T-cell (primary cell): ENCODE results near the gene ANKRD28. TPM values are rescaled to one million over a fixed set of nuclear protein-coding genes. Genes with fewer than 3 reads are reported as not detected.

Experiments used
- ATAC-seq, 4 experiments: fragments of 200-7000 bp in 3 of 4; fragments of 150-1000 bp in 1 of 4; cut with Tn5 transposase; replicated peaks in 1 of 4; 1 replicate in 3 of 4; 2 replicates in 1 of 4; pipeline ENCODE4 v1.10.0; 2021; ENCODE audit warnings: moderate library complexity in 3 of 4, mild to moderate bottlenecking in 2 of 4, moderate number of reproducible peaks in 1 of 4
- CTCF ChIA-PET, 2 donors: fragments of 300-600 bp; sonication (Branson Sonifier 250); formaldehyde crosslinking; loops; one replicate each; lab custom pipeline; 2022; ENCODE audit warnings: antibody characterized with exemption in 2 of 2; lab: Charles Lee
- POLR2A ChIA-PET, 2 donors: fragments of 300-600 bp; sonication (Branson Sonifier 250); formaldehyde crosslinking; loops; one replicate each; lab custom pipeline; 2022; ENCODE audit warnings: antibody characterized with exemption in 2 of 2; lab: Charles Lee
- DNase-seq, 35 experiments: peaks; one replicate each; pipeline versions ENCODE4 v3.0.0 to v3.0.0-alpha.2; 2013 to 2023
- H3K27ac ChIP-seq: one replicate; pipeline ENCODE4 v1.5.1; 2013; ENCODE audit warnings: low read length
- H3K27me3 ChIP-seq, 2 experiments: replicated peaks in 1 of 2; 1 replicate in 1 of 2; 2 replicates in 1 of 2; pipeline versions ENCODE4 v1.6.1 to v1.7.0; 2013; ENCODE audit warnings: low read length in 1 of 2, mixed read lengths in 1 of 2; ENCODE audit not compliant: control insufficient read depth in 2 of 2, insufficient read depth in 2 of 2; ENCODE audit errors: extremely low read depth in 1 of 2
- H3K36me3 ChIP-seq, 2 donors: 1 replicate in 1 of 2; 2 replicates in 1 of 2; pipeline versions ENCODE4 v1.6.1 to v1.7.0; 2013; ENCODE audit warnings: low read length in 1 of 2; ENCODE audit not compliant: control insufficient read depth in 2 of 2, insufficient read depth in 1 of 2; ENCODE audit errors: extremely low read depth in 1 of 2
- H3K4me1 ChIP-seq, 2 experiments: 1 replicate in 1 of 2; 2 replicates in 1 of 2; pipeline versions ENCODE4 v1.6.1 to v1.7.0; 2013; ENCODE audit warnings: low read length in 2 of 2, mixed read lengths in 1 of 2; ENCODE audit not compliant: insufficient read depth in 2 of 2, control insufficient read depth in 1 of 2; ENCODE audit errors: extremely low read depth in 1 of 2
- H3K4me3 ChIP-seq, 2 donors: 1 replicate in 1 of 2; 2 replicates in 1 of 2; pipeline versions ENCODE4 v1.5.1 to v1.7.0; 2013; ENCODE audit warnings: mild to moderate bottlenecking in 2 of 2, low read length in 1 of 2, moderate library complexity in 1 of 2; ENCODE audit not compliant: control insufficient read depth in 1 of 2; ENCODE audit errors: extremely low read depth in 1 of 2
- H3K9me3 ChIP-seq: 2 replicates; pipeline ENCODE4 v1.7.0; 2013
- H3K27ac Mint-ChIP-seq, 2 donors: one replicate each; pipeline ENCODE4 v1.8.0; 2020 to 2021; ENCODE audit warnings: mild to moderate bottlenecking in 2 of 2, mixed read lengths in 2 of 2
- H3K27me3 Mint-ChIP-seq, 2 donors: one replicate each; pipeline ENCODE4 v1.8.0; 2021 to 2022; ENCODE audit warnings: mixed read lengths in 2 of 2
- H3K36me3 Mint-ChIP-seq: one replicate; pipeline ENCODE4 v1.8.0; 2021; ENCODE audit warnings: mixed read lengths
- H3K4me1 Mint-ChIP-seq, 3 donors: one replicate each; pipeline ENCODE4 v1.8.0; 2020 to 2022; ENCODE audit warnings: mixed read lengths in 3 of 3, mild to moderate bottlenecking in 1 of 3
- H3K4me3 Mint-ChIP-seq, 3 donors: one replicate each; pipeline ENCODE4 v1.8.0; 2020 to 2022; ENCODE audit warnings: mild to moderate bottlenecking in 3 of 3, mixed read lengths in 3 of 3, moderate library complexity in 3 of 3
- H3K9me3 Mint-ChIP-seq, 3 donors: one replicate each; pipeline ENCODE4 v1.8.0; 2020 to 2022; ENCODE audit warnings: mixed read lengths in 3 of 3
- WGBS: methylation state at CpG from one replicate; pipeline ENCODE4 v1.1.5; 2013; ENCODE audit warnings: missing lambda C conversion rate; ENCODE audit not compliant: insufficient coverage; 5-methylcytosine and 5-hydroxymethylcytosine counted together
- total RNA-seq, 35 experiments: library from RNA in 6 of 35; stranded (reverse) in 6 of 35; fragments of 120-200 nt in 1 of 35; gene quantifications; one replicate each; pipeline versions ENCODE4 v1.2.1 to v1.2.4 and lab custom pipeline; 2013 to 2026

Gene ANKRD28
- total RNA-seq, 5 donors from 2014 or later (not counting 1 experiment from before 2014, with no cell fraction given): 30.1 to 67.6 (median 39.0) TPM

- DNase-seq: no peak
- 100% methylated on average over 1 of the region's 5 CpGs for WGBS
- Histone ChIP-seq H3K9me3 (no peaks in the 10 kb centered on the region), H3K27me3 (no peaks in the 10 kb centered on the region), H3K4me1 (peaks cover 0 to 2% of the 10 kb centered on the region in 2 experiments), H3K36me3 (peaks cover 6 to 37% of the 10 kb centered on the region in 2 donors), H3K27ac (no peak overlapping the region), H3K4me3 (no peak overlapping the region)
- Mint-ChIP-seq H3K9me3 (no peaks in the 10 kb centered on the region), H3K4me3 (no peak overlapping the region), H3K4me1 (peaks cover 0 to 7% (median 3%) of the 10 kb centered on the region in 3 donors), H3K27me3 (no peaks in the 10 kb centered on the region), H3K27ac (no peak overlapping the region), H3K36me3 (peaks cover 33% of the 10 kb centered on the region)
- ChIA-PET CTCF (no interaction called here), POLR2A (no interaction called here)
- ATAC-seq: no peak
These were observed 118.5 kb downstream of the ANKRD28 start for GRCh38 chr3:15679306-15679705.

- CTCF ChIA-PET: no interaction called here
These were observed 121.5 kb downstream of the ANKRD28 start for GRCh38 chr3:15676259-15676658.

GRCh38 chr3:15673536-15673935, 124.2 kb downstream of the ANKRD28 start:
- Histone ChIP-seq H3K36me3 (peaks cover 6 to 58% of the 10 kb centered on the region in 2 donors), H3K4me3 (no peak overlapping the region), H3K9me3 (no peaks in the 10 kb centered on the region), H3K27me3 (no peaks in the 10 kb centered on the region), H3K27ac (no peak overlapping the region), H3K4me1 (no peaks in the 10 kb centered on the region)
- H3K4me3 Mint-ChIP-seq: no peak overlapping the region
- DNase-seq: no peak
- POLR2A ChIA-PET: no interaction called here
- H3K4me1 Mint-ChIP-seq: peaks cover 0 to 4% (median 3%) of the 10 kb centered on the region in 3 donors
- CTCF ChIA-PET: interaction anchor here in 1 of 2 donors (0.6 kb wide), 1 partner anchor 14 kb away, joined by 3 read pairs; no protein-coding TSS in a partner anchor
- H3K36me3 Mint-ChIP-seq: peaks cover 31% of the 10 kb centered on the region
- no peak overlapping the region for H3K27ac Mint-ChIP-seq
- H3K9me3 Mint-ChIP-seq: no peaks in the 10 kb centered on the region
- 100% methylated on average over 1 of the region's 1 CpG for WGBS
- no peak for ATAC-seq
- no peaks in the 10 kb centered on the region for H3K27me3 Mint-ChIP-seq

More at GRCh38 chr3:15676259-15676658, 121.5 kb downstream of the ANKRD28 start:
- H3K27me3 ChIP-seq: no peaks in the 10 kb centered on the region
- peaks cover 24% of the 10 kb centered on the region for H3K36me3 Mint-ChIP-seq
- peaks cover 6 to 53% of the 10 kb centered on the region in 2 donors for H3K36me3 ChIP-seq
- no peak for ATAC-seq
- no peak overlapping the region for H3K4me3 Mint-ChIP-seq
- POLR2A ChIA-PET: interaction anchor here in 1 of 2 donors (0.6 kb wide), 1 partner anchor 982 kb away, joined by 3 read pairs; no protein-coding TSS in a partner anchor
- WGBS: no CpG with 5 or more reads among the region's 2 CpGs
- no peaks in the 10 kb centered on the region for H3K4me1 Mint-ChIP-seq
- DNase-seq: no peak
- no peaks in the 10 kb centered on the region for H3K9me3 ChIP-seq
- H3K27ac ChIP-seq: no peak overlapping the region
- H3K4me3 ChIP-seq: no peak overlapping the region
- no peaks in the 10 kb centered on the region for H3K27me3 Mint-ChIP-seq
- H3K4me1 ChIP-seq: no peaks in the 10 kb centered on the region
- no peak overlapping the region for H3K27ac Mint-ChIP-seq
- no peaks in the 10 kb centered on the region for H3K9me3 Mint-ChIP-seq

GRCh38 chr3:15667484-15667883, 130.3 kb downstream of the ANKRD28 start:
- H3K27me3 Mint-ChIP-seq: no peaks in the 10 kb centered on the region
- H3K4me3 ChIP-seq: no peak overlapping the region
- peaks cover 0 to 1% (median 0%) of the 10 kb centered on the region in 3 donors for H3K9me3 Mint-ChIP-seq
- H3K9me3 ChIP-seq: no peaks in the 10 kb centered on the region
- H3K4me3 Mint-ChIP-seq: peak overlapping the region in 1 of 3 donors; percentile 18
- peaks cover 5 to 6% of the 10 kb centered on the region in 2 experiments for H3K4me1 ChIP-seq
- no peaks in the 10 kb centered on the region for H3K27me3 ChIP-seq
- H3K27ac Mint-ChIP-seq: peak overlapping the region in 1 of 2 donors; percentile 27
- H3K4me1 Mint-ChIP-seq: peaks cover 18 to 25% (median 22%) of the 10 kb centered on the region in 3 donors
- POLR2A ChIA-PET: no interaction called here
- CTCF ChIA-PET: interaction anchor here in 1 of 2 donors (0.7 to 1.2 kb wide), 2 partner anchors 20 to 37 kb away, joined by 3 to 5 read pairs; no protein-coding TSS in a partner anchor
- ATAC-seq: peak; percentile 73 to 98 (median 80)
- no CpG with 5 or more reads among the region's 3 CpGs for WGBS
- DNase-seq: peak in 30 of 35 experiments; percentile 5 to 73 (median 37)
- H3K36me3 Mint-ChIP-seq: peaks cover 44% of the 10 kb centered on the region
- no peak overlapping the region for H3K27ac ChIP-seq
- H3K36me3 ChIP-seq: peaks cover 0 to 13% of the 10 kb centered on the region in 2 donors

GRCh38 chr3:15666277-15666676, 131.5 kb downstream of the ANKRD28 start:
- Mint-ChIP-seq H3K4me3 (no peak overlapping the region), H3K36me3 (peaks cover 42% of the 10 kb centered on the region), H3K9me3 (peaks cover 0 to 6% (median 3%) of the 10 kb centered on the region in 3 donors), H3K4me1 (peaks cover 18 to 31% (median 25%) of the 10 kb centered on the region in 3 donors), H3K27ac (no peak overlapping the region), H3K27me3 (peaks cover 0 to 5% of the 10 kb centered on the region in 2 donors)
- Histone ChIP-seq H3K27me3 (no peaks in the 10 kb centered on the region), H3K4me1 (peaks cover 5 to 6% of the 10 kb centered on the region in 2 experiments), H3K9me3 (no peaks in the 10 kb centered on the region), H3K27ac (no peak overlapping the region), H3K4me3 (no peak overlapping the region), H3K36me3 (peaks cover 0 to 11% of the 10 kb centered on the region in 2 donors)
- ChIA-PET CTCF (no interaction called here), POLR2A (no interaction called here)
- DNase-seq (no peak), ATAC-seq (no peak)
- 94% methylated on average over 2 of the region's 5 CpGs for WGBS

GRCh38 chr3:15665510-15666150, 132.1 kb downstream of the ANKRD28 start:
- Mint-ChIP-seq H3K27ac (no peak overlapping the region), H3K4me3 (no peak overlapping the region)
- no peak for ATAC-seq

More at GRCh38 chr3:15665510-15666150, 132.1 kb downstream of the ANKRD28 start:
- peaks cover 0 to 6% (median 3%) of the 10 kb centered on the region in 3 donors for H3K9me3 Mint-ChIP-seq
- H3K27me3 Mint-ChIP-seq: peaks cover 0 to 5% of the 10 kb centered on the region in 2 donors
- Histone ChIP-seq H3K9me3 (no peaks in the 10 kb centered on the region), H3K4me1 (peaks cover 5 to 6% of the 10 kb centered on the region in 2 experiments), H3K36me3 (peaks cover 0 to 9% of the 10 kb centered on the region in 2 donors), H3K27ac (no peak overlapping the region), H3K4me3 (no peak overlapping the region), H3K27me3 (no peaks in the 10 kb centered on the region)
- peaks cover 37% of the 10 kb centered on the region for H3K36me3 Mint-ChIP-seq
- no peak for DNase-seq
- POLR2A ChIA-PET: no interaction called here
- H3K4me1 Mint-ChIP-seq: peaks cover 18 to 35% (median 26%) of the 10 kb centered on the region in 3 donors
- CTCF ChIA-PET: no interaction called here
- WGBS: 100% methylated on average over 2 of the region's 5 CpGs
